Stimulated activated naive B cell treated with anti-CD40 and anti-IgM and Interleukin-4, amounts not matched to agents 10 μg/mL and 1 μg/mL and 100 μg/mL, for 72 hours (primary cell): ENCODE data around the gene TAF3.

Source experiments
- ATAC-seq, 2 donors: fragments of 150-1000 bp; cut with Tn5 transposase; replicated peaks; 2 replicates each; pipeline ENCODE4 v1.10.0; 2021; ENCODE audit warnings: moderate library complexity in 1 of 2
- DNase-seq: peaks from one replicate; pipeline ENCODE4 v3.0.0; 2021
- H3K27ac Mint-ChIP-seq: one replicate; pipeline ENCODE4 v1.8.0; 2022; ENCODE audit warnings: mild to moderate bottlenecking, mixed read lengths
- H3K27me3 Mint-ChIP-seq, 2 donors: one replicate each; pipeline ENCODE4 v1.8.0; 2022; ENCODE audit warnings: mixed read lengths in 2 of 2
- H3K36me3 Mint-ChIP-seq, 2 donors: one replicate each; pipeline ENCODE4 v1.8.0; 2022; ENCODE audit warnings: mixed read lengths in 2 of 2, mild to moderate bottlenecking in 1 of 2
- H3K4me1 Mint-ChIP-seq, 2 donors: one replicate each; pipeline ENCODE4 v1.8.0; 2022; ENCODE audit warnings: mixed read lengths in 2 of 2, mild to moderate bottlenecking in 1 of 2
- H3K4me3 Mint-ChIP-seq, 2 donors: one replicate each; pipeline ENCODE4 v1.8.0; 2022; ENCODE audit warnings: mild to moderate bottlenecking in 2 of 2, mixed read lengths in 2 of 2, moderate library complexity in 1 of 2
- H3K9me3 Mint-ChIP-seq, 2 donors: one replicate each; pipeline ENCODE4 v1.8.0; 2022; ENCODE audit warnings: mixed read lengths in 2 of 2, mild to moderate bottlenecking in 1 of 2

TAF3 gene

DNA sequence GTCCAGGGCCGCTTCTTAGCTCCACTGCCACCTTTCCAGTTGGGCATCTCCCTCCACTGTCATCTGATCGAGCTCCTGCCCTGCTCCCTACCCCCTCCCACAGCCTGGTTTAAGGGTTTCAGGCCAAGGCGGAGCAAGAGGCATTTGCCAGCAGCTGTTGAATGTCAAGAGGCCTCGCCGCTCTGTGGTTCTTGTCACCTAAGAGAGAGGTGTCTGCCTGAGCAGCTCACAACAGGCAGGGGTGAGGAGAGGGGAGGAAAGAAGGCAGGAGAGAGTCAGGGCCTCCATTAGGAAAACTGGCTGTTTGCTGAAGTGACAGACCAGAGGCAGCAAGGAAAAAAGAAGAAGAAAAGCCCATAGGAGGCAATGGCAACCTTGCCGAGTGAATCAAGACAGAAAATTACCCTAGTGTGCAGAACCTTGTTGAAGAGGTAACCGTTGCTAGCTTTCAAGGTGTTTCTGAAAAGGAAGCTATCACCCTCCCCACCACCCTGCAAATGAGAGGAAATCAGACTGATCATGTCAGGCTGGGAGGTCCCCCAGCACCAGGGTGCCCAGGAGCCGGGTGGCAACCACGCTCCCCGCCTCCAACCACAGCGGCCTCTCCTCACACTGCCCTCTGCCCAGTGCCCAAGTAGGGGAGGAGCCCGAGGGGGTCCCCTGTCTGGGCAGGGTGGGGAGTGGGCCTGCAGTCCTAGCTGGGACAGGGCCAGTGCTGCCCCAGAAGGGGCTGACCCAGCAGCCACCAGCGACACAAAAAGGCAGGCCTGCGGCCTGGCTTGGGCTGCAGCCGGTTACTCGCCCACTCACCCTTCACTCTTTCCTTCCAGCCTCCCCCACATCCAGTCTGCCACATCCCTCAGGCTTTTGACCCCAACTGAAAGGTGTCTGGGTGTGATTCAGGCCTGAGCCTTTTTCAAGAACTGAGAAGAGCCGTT, 243.2 kb downstream of the TAF3 start:
- ATAC-seq (peak; percentile 57 to 62), DNase-seq (no peak)
- Mint-ChIP-seq H3K27ac (no peak overlapping the region), H3K36me3 (no peaks in the 10 kb centered on the region), H3K4me1 (peaks cover 28 to 47% of the 10 kb centered on the region in 2 donors), H3K9me3 (no peaks in the 10 kb centered on the region), H3K4me3 (peak overlapping the region; percentile 5 to 60), H3K27me3 (peaks cover 60 to 75% of the 10 kb centered on the region in 2 donors)

- no peak overlapping the region for H3K27ac Mint-ChIP-seq
- no peak overlapping the region for H3K4me3 Mint-ChIP-seq
- ATAC-seq (no peak), DNase-seq (no peak)
- H3K36me3 Mint-ChIP-seq, result no peaks in the 10 kb centered on the region
- H3K27me3 Mint-ChIP-seq, result peaks cover 44 to 57% of the 10 kb centered on the region in 2 donors
- H3K9me3 Mint-ChIP-seq, result no peaks in the 10 kb centered on the region
- peaks cover 21 to 39% of the 10 kb centered on the region in 2 donors for H3K4me1 Mint-ChIP-seq
These were observed 245.0 kb downstream of the TAF3 start for GRCh38 chr10:8063128-8063908.

- H3K4me3 Mint-ChIP-seq, result no peak overlapping the region
- ATAC-seq, result no peak
- peaks cover 21 to 39% of the 10 kb centered on the region in 2 donors for H3K4me1 Mint-ChIP-seq
- H3K9me3 Mint-ChIP-seq, result no peaks in the 10 kb centered on the region
- H3K27ac Mint-ChIP-seq, result no peak overlapping the region
- no peaks in the 10 kb centered on the region for H3K36me3 Mint-ChIP-seq
- H3K27me3 Mint-ChIP-seq, result peaks cover 38 to 51% of the 10 kb centered on the region in 2 donors
- DNase-seq, result no peak
These were observed 245.6 kb downstream of the TAF3 start for GRCh38 chr10:8063935-8064334.

DNA sequence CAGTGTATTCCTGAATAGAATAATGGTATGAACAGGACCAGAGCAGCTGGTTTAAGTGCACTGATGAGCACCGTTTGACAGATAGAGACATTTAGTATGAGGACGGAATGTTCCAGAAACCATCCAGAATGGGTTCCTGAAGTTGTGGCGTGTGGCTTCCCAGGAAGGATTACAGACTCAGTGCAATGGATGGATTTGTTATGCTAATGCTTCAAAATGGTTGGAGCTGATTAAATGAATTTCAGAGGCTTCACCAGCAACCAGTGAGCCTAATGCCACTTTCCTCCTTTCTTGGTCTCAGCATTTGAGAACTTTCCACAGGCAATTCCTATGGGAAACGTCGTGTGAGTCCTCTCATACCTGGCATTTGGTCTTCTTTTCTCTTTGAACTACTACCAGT, 246.1 kb downstream of the TAF3 start:
- H3K4me3 Mint-ChIP-seq, result no peak overlapping the region
- DNase-seq (no peak), ATAC-seq (no peak)
- H3K4me1 Mint-ChIP-seq, result peaks cover 22 to 34% of the 10 kb centered on the region in 2 donors
- H3K27me3 Mint-ChIP-seq, result peaks cover 38 to 46% of the 10 kb centered on the region in 2 donors
- peaks cover 0 to 5% of the 10 kb centered on the region in 2 donors for H3K36me3 Mint-ChIP-seq
- H3K27ac Mint-ChIP-seq, result no peak overlapping the region
- H3K9me3 Mint-ChIP-seq, result peaks cover 0 to 4% of the 10 kb centered on the region in 2 donors

- Mint-ChIP-seq H3K27ac (no peak overlapping the region), H3K9me3 (peaks cover 0 to 4% of the 10 kb centered on the region in 2 donors), H3K36me3 (peaks cover 0 to 5% of the 10 kb centered on the region in 2 donors), H3K4me1 (peaks cover 15 to 22% of the 10 kb centered on the region in 2 donors), H3K27me3 (peaks cover 39 to 42% of the 10 kb centered on the region in 2 donors), H3K4me3 (peak overlapping the region in 1 of 2 donors; percentile 8)
- no peak for ATAC-seq
- DNase-seq, result no peak
These were observed 247.3 kb downstream of the TAF3 start for GRCh38 chr10:8065651-8066050.

DNA sequence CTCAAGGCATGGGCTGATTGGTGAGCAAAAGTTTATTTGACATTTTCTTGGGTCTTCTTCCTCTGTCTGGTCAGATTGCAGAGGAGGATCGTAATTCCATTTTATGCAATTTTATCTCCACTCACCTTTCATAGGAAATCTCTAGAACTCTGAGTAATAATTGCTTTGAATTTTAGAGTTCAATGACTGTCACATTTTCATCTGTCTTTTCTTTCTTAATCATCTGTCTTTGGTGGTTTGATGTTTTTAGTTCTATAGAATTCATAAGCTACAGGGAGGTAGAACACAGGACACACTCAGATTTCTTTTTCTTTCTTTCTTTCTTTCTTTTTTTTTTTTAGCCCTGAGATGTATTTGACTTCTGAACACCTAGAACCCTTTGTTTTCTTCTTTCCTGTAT, 247.8 kb downstream of the TAF3 start:
- DNase-seq, result no peak
- ATAC-seq, result no peak
- Mint-ChIP-seq H3K9me3 (peaks cover 0 to 4% of the 10 kb centered on the region in 2 donors), H3K36me3 (peaks cover 0 to 5% of the 10 kb centered on the region in 2 donors), H3K4me3 (no peak overlapping the region), H3K4me1 (peaks cover 10 to 17% of the 10 kb centered on the region in 2 donors), H3K27ac (no peak overlapping the region), H3K27me3 (peaks cover 37 to 42% of the 10 kb centered on the region in 2 donors)
